Left cardiac atrium (tissue), 4 donors: ENCODE measurements around the gene SERAC1. TPM values are rescaled to one million over a fixed set of nuclear protein-coding genes. Genes with fewer than 3 reads are reported as not detected.

Experiments used
- ATAC-seq, 2 donors: fragments of 200-7000 bp; cut with Tn5 transposase; one replicate each; pipeline ENCODE4 v1.9.1; 2020; ENCODE audit warnings: mild to moderate bottlenecking in 2 of 2, moderate library complexity in 2 of 2
- DNase-seq: peaks from one replicate; pipeline ENCODE4 v3.0.0-alpha.2; 2020
- intact Hi-C, 2 donors: fragments of 100-400 bp; cut with DNase I; formaldehyde crosslinking; loops; one replicate each; pipeline versions ENCODE4 v1.14.1 to v1.15.1; 2022 to 2023
- total RNA-seq, 2 donors: library from RNA; stranded (reverse); fragmentation: NEBNext Ultra II Directional; extraction: Animal tissue kit (Norgen Biotek cat#: 25700); gene quantifications; one replicate each; pipeline ENCODE4 v1.2.1, GENCODE V29; 2021
- donor health status: DM: no; HTN: yes; CAD: no.
- donor health status: DM: no; HTN: yes; CAD: no; lungs with severe emphysema.
- donor health status: DM: yes; HTN: yes; CAD: no.
- donor health status: Dilated cardiomyopathy.

Gene SERAC1
- total RNA-seq, 2 donors from 2014 or later, result 4.2 to 6.0 TPM

- DNase-seq, result peak; percentile 74
- peak in 1 of 2 donors; percentile 37 for ATAC-seq
- intact Hi-C loops, result no loop called here
Measured at GRCh38 chr6:158086504-158087223, 81.4 kb downstream of the SERAC1 start.

GRCh38 chr6:158086054-158086503, 82.0 kb downstream of the SERAC1 start:
- ATAC-seq, result peak in 1 of 2 donors; percentile 11
- intact Hi-C loops, result no loop called here
- no peak for DNase-seq

- intact Hi-C loops, result no loop called here
- DNase-seq, result no peak
- no peak for ATAC-seq
Measured at GRCh38 chr6:158085261-158086053, 82.6 kb downstream of the SERAC1 start.

GRCh38 chr6:158083455-158084325, 84.4 kb downstream of the SERAC1 start:
- ATAC-seq, result no peak
- intact Hi-C loops, result no loop called here
- no peak for DNase-seq

GRCh38 chr6:158081657-158081935, 86.5 kb downstream of the SERAC1 start:
- no peak for DNase-seq
- no peak for ATAC-seq
- intact Hi-C loops, result no loop called here

GRCh38 chr6:158080849-158081656, 87.0 kb downstream of the SERAC1 start:
- intact Hi-C loops, result no loop called here
- no peak for DNase-seq
- ATAC-seq, result no peak

- DNase-seq (no peak), ATAC-seq (no peak)
- intact Hi-C loops, result loop anchor here in 1 of 2 donors (10.0 kb wide), 2 partner anchors 144 to 324 kb away; no protein-coding TSS in a partner anchor
Measured at GRCh38 chr6:158078320-158078719, 89.7 kb downstream of the SERAC1 start.

- DNase-seq (no peak), ATAC-seq (no peak)
- intact Hi-C loops, result loop anchor here in 1 of 2 donors (10.0 kb wide), 2 partner anchors 143 to 323 kb away; no protein-coding TSS in a partner anchor
Measured at GRCh38 chr6:158077676-158078075, 90.4 kb downstream of the SERAC1 start.

- intact Hi-C loops, result loop anchor here in 1 of 2 donors (10.0 kb wide), 2 partner anchors 142 to 322 kb away; no protein-coding TSS in a partner anchor
- DNase-seq (no peak), ATAC-seq (no peak)
Measured at GRCh38 chr6:158076548-158076947, 91.5 kb downstream of the SERAC1 start.

GRCh38 chr6:158073776-158074175, 94.3 kb downstream of the SERAC1 start:
- no peak for DNase-seq
- peak in 1 of 2 donors; percentile 36 for ATAC-seq
- intact Hi-C loops, result loop anchor here (2.0 to 10.0 kb wide), 4 partner anchors 91 to 319 kb away; partner anchors contain the start of gene SYNJ2 (in 1 of the 2)

- ATAC-seq (peak; percentile 62 to 64), DNase-seq (peak; percentile 78)
- intact Hi-C loops, result loop anchor here (2.0 to 10.0 kb wide), 4 partner anchors 89 to 317 kb away; partner anchors contain the start of gene SYNJ2 (in 1 of the 2)
Measured at GRCh38 chr6:158072083-158072721, 95.9 kb downstream of the SERAC1 start.

- intact Hi-C loops, result loop anchor here (2.0 to 10.0 kb wide), 4 partner anchors 89 to 317 kb away; partner anchors contain the start of gene SYNJ2 (in 1 of the 2)
- DNase-seq, result no peak
- ATAC-seq, result peak in 1 of 2 donors; percentile 11
Measured at GRCh38 chr6:158071121-158072082, 96.7 kb downstream of the SERAC1 start.

- DNase-seq, result no peak
- no peak for ATAC-seq
- intact Hi-C loops, result loop anchor here (5.0 to 10.0 kb wide), 3 partner anchors 88 to 316 kb away; partner anchors contain the start of gene SYNJ2 (in 1 of the 2)
Measured at GRCh38 chr6:158070513-158070912, 97.5 kb downstream of the SERAC1 start.

GRCh38 chr6:158069800-158070195, 98.3 kb downstream of the SERAC1 start:
- DNase-seq (no peak), ATAC-seq (no peak)
- intact Hi-C loops, result loop anchor here (5.0 to 10.0 kb wide), 3 partner anchors 87 to 315 kb away; partner anchors contain the start of gene SYNJ2 (in 1 of the 2)

- intact Hi-C loops, result no loop called here
- ATAC-seq (peak in 1 of 2 donors; percentile 76), DNase-seq (peak; percentile 75)
Measured at GRCh38 chr6:158068893-158069799, 98.9 kb downstream of the SERAC1 start.
